NCI-H524 (cell line): ENCODE results near the gene POMT1.
"Not testable (repeated sequence)": the region's sequence is repeated elsewhere in the genome, so short reads cannot be mapped to it uniquely, and the experiment has no call there.

Source experiments
- DNase-seq, 2 experiments: peaks; one replicate each; lab custom pipeline; 2025; lab: John Stamatoyannopoulos, UW

POMT1 gene

DNA sequence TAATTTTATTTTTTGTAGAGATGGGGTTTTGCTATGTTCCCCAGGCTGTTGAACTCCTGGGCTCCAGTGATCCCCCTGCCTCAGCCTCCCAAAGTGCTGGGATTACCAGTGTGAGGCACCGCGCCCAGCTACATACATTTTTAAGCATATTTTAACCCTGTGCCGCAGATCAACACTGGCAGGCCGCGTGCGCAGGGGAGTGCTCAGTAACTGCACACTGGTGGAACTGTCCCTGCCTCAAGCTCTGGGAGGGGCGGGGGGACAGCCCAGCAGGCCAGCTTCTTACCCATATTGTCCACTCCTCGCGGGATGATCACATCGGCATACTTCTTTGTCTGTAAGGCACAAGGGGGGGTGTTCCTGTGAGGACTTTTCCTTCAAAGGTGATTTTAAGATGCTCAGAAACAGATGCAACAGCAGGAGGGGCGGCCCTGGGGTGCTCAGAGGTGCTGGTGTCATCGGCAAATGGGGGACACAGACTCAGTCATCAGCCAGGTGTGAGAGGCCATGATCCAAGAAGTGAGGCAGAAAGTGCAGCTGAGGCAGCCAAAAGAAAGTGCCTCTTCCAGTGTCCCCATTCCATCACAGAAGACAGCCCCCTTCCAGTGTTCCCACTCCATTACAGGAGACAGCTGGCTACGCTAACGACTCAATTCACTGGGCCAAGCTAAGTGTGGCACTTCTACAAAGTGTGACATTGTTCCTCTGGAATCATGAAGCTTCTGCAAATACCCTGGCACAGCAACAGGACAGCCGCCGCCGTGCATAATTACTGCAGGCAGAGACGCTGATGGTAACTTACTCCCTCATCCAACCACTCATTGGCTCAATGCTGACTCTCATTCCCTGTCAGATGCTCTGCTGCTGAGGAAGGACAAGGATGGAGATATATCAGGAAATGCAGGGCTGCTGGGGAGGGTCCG lies 23.2 kb downstream of the POMT1 start:
- no peak for DNase-seq

DNA sequence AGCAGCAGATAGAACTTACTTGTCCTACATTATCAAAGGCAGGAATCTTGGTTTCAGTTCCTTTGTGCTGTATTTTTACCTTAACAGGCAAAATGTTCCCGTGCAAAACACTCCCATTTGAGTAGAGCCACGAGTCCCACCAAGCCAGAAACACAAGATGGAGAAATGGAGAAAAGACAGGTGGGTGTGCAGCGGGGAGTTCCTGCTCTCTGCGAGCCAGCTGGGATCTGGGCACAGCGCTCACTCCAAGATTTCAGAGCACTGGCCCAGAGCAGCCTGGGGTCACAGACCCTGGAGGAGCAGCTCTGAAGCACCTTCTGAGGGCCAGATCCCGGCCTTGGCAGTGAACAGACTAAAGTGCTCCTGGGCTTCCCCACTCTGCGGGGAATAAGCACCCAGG lies 25.5 kb downstream of the POMT1 start:
- DNase-seq: no peak

DNA sequence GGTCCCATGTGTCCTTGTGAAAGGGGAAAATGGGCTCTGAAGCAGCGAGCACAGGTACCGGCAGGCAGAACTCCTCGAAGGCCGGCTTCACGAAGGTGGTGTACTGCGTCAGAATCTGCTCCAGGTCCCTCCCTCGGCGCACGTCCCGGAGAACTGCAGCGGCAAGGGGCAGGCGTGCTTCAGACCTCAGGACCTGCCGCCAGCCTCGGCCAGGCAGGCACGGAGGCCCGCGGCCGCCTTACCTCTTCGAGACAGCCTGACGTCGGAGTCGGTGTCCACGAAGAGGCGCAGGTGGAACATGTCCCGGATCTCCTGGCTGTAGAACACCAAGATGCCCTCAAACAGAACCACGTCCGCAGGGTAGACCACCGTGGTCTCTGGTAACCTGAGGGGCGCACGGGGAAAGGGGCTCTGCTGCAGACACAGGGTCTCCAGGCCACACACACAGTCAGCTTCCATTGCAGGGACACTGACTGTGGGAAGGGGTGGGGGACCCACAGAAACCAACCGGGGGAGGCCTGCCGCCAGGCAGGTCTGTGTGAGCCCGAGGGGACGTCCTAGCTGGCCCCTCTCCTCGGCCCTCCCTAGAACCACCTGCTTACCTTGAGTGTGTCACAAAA lies 26.3 kb downstream of the POMT1 start:
- DNase-seq: no peak

DNA sequence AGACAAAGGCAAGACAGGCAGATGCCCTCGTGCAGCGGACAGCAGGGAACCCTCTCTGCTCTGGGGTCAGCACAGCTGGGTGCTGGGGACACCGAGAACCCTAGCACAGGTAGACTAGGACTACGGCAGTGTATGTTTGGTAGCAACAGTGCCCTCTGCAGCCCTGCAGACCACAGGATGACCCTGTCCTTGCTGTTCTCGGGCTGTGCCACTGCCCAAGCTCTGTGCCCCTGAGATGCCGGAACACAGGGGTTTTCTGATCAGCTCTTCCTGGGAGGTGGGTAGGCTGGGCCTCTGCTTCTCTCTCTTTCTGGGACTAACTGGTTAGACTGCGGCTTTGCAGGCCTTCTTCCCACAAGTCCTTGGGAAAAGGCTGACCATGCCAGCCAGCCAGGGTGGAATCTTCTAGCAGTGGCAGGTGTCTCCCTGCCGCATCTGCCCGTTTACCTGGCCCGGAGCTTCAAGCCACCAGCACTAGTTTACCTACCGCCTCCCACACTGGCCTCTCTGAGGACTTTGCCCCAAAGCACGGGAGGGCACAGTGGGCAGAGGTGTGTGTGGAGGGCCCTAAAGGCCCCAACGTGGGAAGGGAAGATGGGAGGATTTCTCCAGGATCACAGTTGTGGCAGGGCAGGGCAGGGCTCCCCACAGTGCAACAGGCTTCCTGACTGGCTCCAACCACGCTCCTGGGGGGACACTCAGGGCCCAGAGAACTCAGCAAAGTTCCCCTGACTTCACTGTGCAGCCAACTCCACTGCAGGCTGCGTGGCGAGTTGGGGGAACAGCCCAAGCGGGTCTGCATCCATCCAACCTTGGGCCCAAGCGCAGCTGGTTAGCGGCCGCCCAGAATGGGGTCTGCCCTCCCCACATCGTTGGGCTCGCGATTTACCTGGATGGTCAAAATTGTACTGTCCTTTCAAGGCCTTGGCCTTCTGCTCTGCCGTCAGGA lies 27.2 kb downstream of the POMT1 start:
- no peak for DNase-seq

DNA sequence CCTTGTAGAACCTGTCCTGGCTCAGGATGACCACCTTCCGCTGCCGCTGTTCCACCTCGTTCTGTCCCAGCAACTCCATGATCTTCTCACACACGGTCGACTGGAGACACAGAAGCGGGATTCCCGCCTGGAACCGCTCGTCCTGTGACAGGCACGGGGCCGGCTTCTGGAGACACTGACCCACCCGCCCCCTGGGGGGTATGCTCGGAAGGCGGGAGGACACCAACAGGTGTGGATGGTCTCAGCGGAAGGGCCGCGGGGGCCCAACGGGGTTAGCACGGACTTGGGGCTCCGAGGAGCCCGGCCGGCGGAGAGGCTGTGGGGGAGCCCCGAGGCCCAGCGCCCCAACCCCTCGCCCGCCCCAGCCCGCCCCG lies 27.8 kb downstream of the POMT1 start:
- peak in 1 of 2 experiments; percentile 41 for DNase-seq

DNA sequence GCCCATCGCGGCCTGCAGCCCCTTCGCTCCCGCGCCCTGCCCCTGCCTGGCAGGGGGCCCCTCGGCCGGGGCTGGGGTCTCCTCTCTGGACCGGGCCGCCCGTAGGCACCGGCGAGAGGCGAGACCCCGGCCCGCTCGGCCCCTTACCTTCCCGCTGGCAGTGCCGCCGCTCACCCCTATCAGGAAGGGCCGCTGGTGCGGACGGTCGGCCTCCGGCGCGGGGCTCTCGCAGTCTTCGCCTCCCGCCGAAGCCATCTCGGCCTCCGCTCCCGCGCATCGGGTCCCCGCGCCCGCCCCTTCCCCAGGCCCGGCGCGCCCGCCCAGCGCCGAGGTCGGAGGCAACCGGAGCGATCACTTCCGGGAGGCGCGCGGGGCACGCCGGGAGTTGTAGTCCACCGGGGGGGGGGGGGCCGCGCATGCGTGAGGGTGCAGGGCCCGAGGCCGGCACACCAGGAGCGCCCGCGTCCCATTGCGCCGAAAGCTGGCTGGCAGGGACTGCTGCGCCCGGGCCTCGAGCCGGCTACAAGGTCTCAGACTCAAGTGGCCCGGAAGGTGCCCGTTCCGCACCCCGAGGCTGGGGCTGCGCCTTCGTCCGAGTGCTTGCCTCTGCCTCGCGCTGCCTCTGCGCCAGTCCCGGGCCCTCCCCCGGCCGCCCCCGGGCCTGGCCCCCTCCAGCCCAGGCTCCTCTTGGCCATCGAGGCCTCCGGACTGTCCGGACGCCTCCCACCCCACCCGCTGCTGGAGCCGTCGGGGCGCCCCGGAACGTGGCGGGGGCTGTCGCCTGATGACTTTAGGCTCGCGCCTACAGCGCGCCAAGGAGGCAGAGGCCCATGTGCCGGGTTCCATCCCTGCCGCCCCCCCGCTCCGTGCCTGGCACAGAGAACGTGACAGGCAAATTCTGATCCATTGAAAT lies 28.5 kb downstream of the POMT1 start, which contains the start of gene UCK1:
TSS of gene UCK1 (minus strand) at position 344 of the 913 bp plus-strand sequence. CDS start at position 255, 89 bp downstream.
- DNase-seq: peak; percentile 74 to 90

DNA sequence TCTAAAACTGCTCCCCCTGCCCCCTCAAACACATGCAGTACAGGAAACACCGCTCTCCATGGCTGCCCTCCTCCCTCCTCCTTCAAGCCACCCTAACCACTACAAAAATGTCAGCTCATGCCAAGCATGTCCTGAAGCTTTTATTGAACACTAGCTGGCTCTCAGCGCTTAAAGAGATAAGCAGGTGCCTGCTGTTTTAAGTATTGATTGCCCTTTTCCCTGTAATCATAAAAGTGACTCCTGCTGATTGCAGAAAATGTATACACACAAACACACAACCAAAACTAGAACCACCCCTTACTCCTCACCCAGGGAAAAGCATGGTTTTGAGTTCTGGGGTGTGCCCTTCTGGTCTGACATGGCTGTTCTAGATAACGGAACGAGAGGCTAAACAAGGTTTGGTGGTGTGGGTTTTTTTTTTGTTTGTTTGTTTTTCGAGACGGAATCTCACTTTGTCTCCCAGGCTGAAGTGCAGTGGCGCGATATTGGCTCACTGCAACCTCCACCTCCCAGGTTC lies 32.1 kb downstream of the POMT1 start:
- DNase-seq: no peak

DNA sequence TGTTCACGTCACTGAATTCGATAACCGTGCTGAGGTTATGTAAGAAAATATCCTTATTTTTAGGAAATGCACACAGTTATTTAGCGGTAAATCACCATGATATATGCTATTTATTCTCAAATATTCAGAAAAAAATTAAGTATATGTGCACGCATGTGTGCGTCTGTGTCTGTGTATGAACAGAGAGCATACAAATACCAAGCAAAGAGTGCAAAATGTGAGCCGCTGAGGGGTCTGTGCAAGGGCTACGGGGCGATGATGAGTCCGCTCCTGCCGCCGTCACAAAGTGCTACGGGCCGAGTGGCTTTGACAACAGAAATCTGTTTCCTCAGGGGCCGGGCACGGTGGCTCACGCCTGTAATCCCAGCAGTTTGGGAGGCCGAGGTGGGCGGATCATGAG lies 35.2 kb downstream of the POMT1 start:
- no peak for DNase-seq

DNA sequence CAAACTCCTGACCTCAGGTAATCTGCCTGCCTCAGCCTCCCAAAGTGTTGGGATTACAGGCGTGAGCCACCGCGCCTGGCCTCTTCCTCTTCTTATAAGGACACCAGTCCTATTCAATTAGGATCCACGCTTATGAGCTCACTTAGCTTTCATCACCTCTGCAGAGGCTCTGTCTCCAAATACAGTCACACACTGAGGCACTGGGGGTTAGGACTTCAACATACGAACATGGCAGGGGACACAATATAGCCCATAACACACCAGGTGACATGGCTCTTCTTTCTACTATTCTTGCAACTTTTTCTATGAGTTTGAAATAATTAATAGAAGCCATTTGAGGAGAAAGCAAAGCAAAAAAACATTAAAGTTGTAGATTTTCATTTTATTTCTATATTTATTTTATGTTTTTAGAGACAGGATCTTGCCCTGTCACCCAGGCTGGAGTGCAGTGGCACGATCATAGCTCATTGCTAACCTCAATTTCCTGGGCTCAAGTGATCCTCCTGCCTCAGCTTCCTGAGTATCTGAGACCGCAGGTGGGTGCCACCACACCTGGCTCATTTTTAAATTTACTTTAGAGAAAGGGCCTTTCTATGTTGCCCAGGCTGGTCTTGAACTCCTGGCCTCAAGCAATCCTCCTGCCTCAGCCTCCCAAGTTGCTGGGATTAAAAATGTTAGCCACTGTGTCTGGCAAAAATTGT lies 36.7 kb downstream of the POMT1 start:
- DNase-seq: no peak

DNA sequence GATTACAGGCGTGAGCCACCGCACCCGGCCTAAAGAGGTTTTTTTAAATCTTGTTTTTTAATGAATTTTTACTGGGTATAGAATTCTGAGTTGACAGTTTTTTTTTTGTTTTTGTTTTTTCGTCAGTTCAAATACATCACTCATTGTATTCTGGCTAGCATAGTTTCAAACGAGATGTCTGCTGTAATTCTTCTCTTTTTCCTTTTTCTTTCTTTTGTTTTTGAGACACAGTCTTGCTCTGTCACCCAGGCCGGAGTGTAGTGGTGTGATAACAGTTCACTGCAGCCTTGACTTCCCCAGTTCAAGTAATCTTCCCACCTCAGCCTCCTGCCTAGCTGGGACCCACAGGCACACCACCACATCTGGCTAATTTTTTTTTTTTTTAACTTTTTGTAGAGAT lies 40.4 kb downstream of the POMT1 start:
- no peak for DNase-seq

DNA sequence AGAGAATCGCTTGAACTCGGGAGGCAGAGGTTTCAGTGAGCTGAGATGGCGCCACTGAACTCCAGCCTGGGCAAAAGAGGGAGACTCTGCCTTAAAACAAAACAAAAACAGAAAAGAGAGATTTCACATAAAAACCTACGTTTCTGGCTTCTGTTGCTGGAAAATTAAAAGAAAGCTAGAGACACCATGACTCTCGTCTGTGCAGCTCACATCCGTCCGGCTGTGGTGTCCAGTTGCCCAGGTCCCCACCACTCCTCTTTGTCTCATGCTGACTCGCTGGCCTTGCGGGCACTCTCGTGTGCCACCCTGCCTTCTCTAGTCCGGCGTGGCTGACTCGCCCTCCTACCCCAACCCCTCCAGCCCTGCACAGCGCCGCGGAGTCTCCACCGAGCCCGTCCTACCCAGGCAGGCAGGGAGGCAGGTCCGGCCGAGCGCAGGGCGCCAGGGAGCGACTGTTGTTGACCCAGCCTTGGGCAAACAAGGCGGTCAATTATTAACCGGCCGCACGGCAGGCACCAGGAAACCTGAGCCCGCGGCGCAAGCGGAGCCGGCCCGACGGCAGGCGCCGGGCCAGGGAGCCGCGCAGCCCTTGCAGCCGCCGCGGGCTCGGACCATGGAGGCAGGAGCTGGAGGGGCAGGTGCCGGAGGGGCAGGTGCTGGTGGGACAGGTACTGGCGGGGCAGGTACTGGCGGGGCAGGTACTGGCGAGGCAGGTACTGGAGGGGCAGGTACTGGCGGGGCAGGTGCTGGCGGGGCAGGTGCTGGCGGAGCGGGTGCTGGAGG lies 42.5 kb downstream of the POMT1 start, which contains the start of gene PRRT1B:
TSS of gene PRRT1B (plus strand) at position 521 of the 783 bp plus-strand sequence. CDS start at position 614, 93 bp downstream.
- DNase-seq: no peak

DNA sequence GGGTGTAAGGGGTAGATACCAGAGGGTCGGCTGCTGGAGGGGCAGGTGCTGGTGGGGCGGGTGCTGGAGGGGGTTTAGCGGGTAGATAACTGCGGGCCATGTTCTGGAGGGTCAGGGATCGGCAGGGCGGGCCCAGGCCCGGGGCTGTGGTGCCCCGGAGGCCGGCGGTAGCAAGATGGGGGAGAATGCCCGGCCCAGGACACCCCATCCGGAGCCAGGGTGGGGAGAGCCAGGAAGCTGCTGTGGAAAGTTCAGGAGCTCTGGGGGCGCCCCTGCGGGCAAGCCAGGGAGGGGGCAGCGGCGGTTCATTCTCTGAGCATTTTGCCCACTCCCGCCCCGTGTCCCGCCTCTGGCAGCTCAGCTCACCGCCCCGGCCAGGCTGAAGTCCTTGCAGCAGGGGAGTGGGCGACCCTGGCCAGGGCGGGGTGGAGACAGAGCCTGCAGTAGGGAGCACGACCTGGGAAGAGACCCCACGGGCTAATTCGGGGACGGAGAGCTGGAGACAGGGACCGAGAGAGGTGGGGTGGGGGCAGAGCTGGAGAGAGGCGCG lies 43.1 kb downstream of the POMT1 start:
- DNase-seq: no peak

DNA sequence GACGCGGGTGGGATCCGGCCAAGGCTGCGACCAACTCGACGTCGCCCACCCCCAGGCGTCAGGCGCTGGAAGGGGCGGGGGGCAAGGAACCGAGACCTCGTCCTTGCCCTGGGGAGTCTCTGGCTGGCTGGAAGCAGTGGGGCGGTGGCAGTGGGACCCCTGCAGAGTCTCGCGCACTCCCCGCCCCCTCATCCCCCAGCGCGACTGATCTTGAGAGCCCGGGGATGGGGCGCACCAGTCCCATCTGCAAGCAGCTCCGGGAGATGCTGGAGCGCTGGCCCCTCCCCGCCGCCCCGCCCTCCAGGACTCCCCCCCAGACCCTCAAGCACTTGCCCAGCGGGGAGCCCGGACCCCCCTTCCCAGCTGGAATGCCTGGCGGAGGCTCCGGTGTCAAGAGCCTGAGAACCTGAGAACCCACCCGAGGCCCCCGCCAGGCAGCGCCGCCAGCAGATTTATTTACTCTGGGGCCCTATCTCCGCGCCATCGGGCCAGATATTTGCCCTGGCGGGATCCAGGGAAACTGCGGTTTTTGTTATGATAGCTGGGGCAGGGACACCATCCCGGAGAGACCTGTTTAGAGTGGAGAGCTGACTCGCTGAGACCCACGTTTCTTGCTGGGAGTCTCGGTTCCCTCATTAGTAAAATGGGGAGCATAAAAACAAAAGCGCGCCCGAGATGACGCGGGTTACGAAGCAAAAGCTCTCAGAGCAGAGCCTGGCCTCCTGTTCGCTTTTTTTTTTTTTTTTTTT lies 43.8 kb downstream of the POMT1 start:
- peak; percentile 49 to 68 for DNase-seq

DNA sequence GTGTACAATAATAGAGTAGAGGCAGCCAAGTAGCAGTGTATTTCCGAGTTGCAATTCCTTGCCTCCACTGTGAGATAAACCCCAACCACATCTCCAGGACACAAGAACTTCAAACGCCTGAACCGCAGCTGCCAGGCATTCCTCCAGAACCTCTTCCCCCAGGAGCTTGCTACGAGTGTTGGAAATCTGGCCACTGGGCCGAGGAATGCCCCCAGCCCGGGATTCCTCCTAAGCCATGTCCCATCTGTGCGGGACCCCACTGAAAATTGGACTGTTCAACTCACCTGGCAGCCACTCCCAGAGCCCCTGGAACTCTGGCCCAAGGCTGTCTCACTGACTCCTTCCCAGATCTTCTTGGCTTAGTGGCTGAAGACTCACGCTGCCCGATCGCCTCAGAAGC lies 46.5 kb downstream of the POMT1 start:
- DNase-seq: not testable (repeated sequence)

DNA sequence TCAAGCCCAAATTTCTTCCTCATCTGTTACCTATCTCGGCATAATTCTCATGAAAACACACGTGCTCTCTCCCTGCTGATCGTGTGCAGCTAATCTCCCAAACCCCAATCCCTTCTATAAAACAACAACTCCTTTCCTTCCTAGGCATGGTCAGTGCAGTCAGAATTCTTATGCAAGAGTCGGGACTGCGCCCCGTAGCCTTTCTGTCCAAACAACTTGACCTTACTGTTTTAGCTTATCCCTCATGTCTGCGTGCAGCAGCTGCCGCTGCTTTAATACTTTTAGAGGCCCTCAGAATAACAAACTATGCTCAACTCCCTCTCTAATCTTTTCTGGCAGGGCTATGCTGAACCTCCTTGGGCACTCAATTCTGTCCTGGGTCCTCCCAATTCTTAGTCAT lies 47.7 kb downstream of the POMT1 start:
- not testable (repeated sequence) for DNase-seq

DNA sequence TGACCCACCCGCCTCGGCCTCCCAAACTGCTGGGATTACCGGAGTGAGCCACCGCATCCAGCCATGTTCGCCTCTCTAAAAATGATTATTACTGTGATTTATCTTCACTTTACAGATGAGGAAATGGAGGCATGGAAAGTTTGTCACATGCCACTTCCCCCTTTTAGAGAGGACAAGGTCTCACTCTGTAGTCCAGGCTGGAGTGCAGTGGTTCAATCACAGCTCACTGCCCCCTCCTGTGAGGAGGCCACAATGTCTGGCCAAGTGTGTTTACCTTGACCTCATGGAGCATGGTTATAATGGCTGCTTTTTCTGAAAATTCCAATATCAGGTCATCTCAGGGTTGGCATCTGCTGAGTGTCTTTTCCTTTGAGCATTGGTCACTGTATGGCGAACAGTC lies 49.3 kb downstream of the POMT1 start:
- no peak for DNase-seq

DNA sequence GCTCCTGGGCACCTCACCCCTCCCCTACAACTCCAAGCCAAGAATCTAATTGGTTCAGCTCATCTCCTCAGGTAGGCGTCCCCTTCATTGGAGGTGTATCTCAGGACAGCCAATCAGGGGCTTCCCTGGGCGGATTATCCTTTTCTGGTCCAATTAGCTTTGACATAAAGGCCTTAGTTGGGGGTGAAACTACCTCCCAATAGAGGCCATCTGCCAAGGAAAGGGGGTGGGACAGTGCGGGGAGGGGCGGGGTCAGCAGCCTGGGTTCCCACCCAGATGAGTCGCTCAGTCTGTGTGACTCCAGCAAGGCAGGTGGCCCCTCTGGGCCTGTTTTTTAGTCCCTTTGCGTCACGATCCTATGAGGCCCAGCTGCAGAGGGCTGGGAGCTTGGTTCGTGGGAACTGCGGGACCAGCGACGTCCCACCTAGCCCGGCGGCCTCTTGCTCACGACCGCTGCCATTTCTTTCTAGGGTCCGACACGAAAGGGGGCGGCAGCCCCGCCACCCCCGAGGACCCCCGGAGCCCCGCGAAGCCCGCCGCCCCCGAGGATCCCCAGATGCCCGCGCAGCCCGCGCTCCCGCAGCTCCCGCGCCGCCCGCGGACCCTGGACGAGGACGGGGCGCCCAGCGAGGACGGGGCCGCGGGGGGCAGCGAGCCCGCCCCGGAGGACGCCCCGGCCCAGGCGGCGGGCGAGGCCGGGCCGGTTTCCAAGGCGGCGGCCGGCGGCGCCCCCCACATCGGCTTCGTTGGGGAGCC lies 51.5 kb downstream of the POMT1 start:
- DNase-seq: no peak
